Parathyroid adenoma (tissue), 2 donors: ENCODE results near the gene S1PR2.
A peak's percentile ranks its signal among the peaks of the same experiment; 100 is the strongest.

Experiments
- H2AFZ ChIP-seq: fragments of 300-600 bp; sonication (generic); one replicate; pipeline ENCODE4 v1.7.0; 2017; ENCODE audit warnings: antibody characterized with exemption, mild to moderate bottlenecking
- H3K27ac ChIP-seq: fragments of 300-600 bp; sonication (generic); one replicate; pipeline ENCODE4 v1.7.0; 2017
- H3K27me3 ChIP-seq: fragments of 300-600 bp; sonication (generic); one replicate; pipeline ENCODE4 v1.7.0; 2017; ENCODE audit warnings: low read length; ENCODE audit not compliant: control insufficient read depth, insufficient read depth
- H3K36me3 ChIP-seq: fragments of 300-600 bp; sonication (generic); one replicate; pipeline ENCODE4 v1.7.0; 2017; ENCODE audit warnings: low read length; ENCODE audit not compliant: control insufficient read depth, insufficient read depth
- H3K4me1 ChIP-seq: fragments of 300-600 bp; sonication (generic); one replicate; pipeline ENCODE4 v1.7.0; 2017; ENCODE audit warnings: control low read depth
- H3K4me2 ChIP-seq: fragments of 300-600 bp; sonication (generic); one replicate; pipeline ENCODE4 v1.7.0; 2017; ENCODE audit warnings: low read length
- H3K4me3 ChIP-seq: fragments of 300-600 bp; sonication (generic); one replicate; pipeline ENCODE4 v1.7.0; 2017; ENCODE audit warnings: low read depth, low read length
- H3K79me2 ChIP-seq: fragments of 300-600 bp; sonication (generic); one replicate; pipeline ENCODE4 v1.7.0; 2017; ENCODE audit warnings: control low read depth
- H3K9ac ChIP-seq: fragments of 300-600 bp; sonication (generic); one replicate; pipeline ENCODE4 v1.7.0; 2017; ENCODE audit warnings: mild to moderate bottlenecking
- H3K9me3 ChIP-seq: fragments of 300-600 bp; sonication (generic); one replicate; pipeline ENCODE4 v1.7.0; 2017; ENCODE audit warnings: low read length; ENCODE audit not compliant: control insufficient read depth
- CTCF ChIP-seq: fragments of 300-600 bp; sonication (generic); IDR thresholded peaks from one replicate; pipeline ENCODE4 v1.7.0; 2017; ENCODE audit warnings: antibody characterized with exemption, mild to moderate bottlenecking
- donor health status: primary hyperparathyroidism.

S1PR2 gene

GRCh38 chr19:10226376-10227025, 4.6 kb downstream of the S1PR2 start:
- H3K9ac ChIP-seq, result no peak overlapping the region
- no peaks in the 10 kb centered on the region for H3K36me3 ChIP-seq
- H2AFZ ChIP-seq, result no peak overlapping the region
- no peaks in the 10 kb centered on the region for H3K79me2 ChIP-seq
- H3K4me2 ChIP-seq, result no peak overlapping the region
- H3K4me1 ChIP-seq, result peaks cover 8% of the 10 kb centered on the region
- TF ChIP-seq CTCF, result no peak
- H3K4me3 ChIP-seq, result no peak overlapping the region
- no peaks in the 10 kb centered on the region for H3K9me3 ChIP-seq
- H3K27me3 ChIP-seq, result no peaks in the 10 kb centered on the region
- peak overlapping the region; percentile 32 for H3K27ac ChIP-seq

DNA sequence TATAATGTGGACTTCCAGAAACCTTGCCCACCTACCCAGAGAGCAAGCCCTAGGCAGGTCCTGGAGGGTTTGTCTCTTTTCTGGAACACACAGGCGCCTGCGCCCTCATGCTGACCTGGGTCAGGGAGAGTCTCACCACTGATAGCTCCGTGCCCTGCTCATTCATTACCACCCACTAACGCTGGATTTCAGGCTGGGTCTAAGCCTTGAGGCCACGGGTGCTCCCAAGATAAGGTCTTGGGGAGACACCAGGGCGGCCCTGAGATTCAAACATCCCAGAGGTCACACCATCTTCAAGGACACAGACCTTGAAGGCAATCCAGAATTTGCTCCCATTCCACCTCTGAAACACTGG, 5.1 kb downstream of the S1PR2 start:
- Histone ChIP-seq H3K36me3 (no peaks in the 10 kb centered on the region), H3K9me3 (no peaks in the 10 kb centered on the region), H3K4me2 (no peak overlapping the region), H3K27ac (peak overlapping the region; percentile 32), H3K27me3 (no peaks in the 10 kb centered on the region), H3K79me2 (no peaks in the 10 kb centered on the region), H3K4me3 (no peak overlapping the region), H3K9ac (no peak overlapping the region), H3K4me1 (peaks cover 8% of the 10 kb centered on the region), H2AFZ (no peak overlapping the region)
- no peak for TF ChIP-seq CTCF

DNA sequence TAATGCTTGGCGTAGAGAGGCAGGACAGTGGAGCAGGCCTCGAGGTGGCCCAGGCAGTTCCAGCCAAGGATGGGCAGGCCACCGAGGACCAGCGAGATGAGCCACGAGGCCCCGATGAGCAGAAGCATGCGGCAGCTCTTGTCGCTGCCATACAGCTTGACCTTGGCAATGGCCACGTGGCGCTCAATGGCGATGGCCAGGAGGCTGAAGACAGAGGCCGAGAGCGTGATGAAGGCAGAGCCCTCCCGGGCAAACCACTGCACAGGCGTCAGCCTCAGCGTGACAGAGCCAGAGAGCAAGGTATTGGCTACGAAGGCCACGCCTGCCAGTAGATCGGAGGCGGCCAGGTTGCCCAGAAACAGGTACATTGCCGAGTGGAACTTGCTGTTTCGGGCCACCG, 6.8 kb downstream of the S1PR2 start:
- Histone ChIP-seq H2AFZ (no peak overlapping the region), H3K4me2 (no peak overlapping the region), H3K4me3 (no peak overlapping the region), H3K9me3 (no peaks in the 10 kb centered on the region), H3K27me3 (no peaks in the 10 kb centered on the region), H3K79me2 (no peaks in the 10 kb centered on the region), H3K9ac (no peak overlapping the region), H3K4me1 (no peaks in the 10 kb centered on the region), H3K36me3 (no peaks in the 10 kb centered on the region), H3K27ac (no peak overlapping the region)
- no peak for TF ChIP-seq CTCF

GRCh38 chr19:10223488-10224213, 7.5 kb downstream of the S1PR2 start:
- Histone ChIP-seq H3K36me3 (no peaks in the 10 kb centered on the region), H3K4me1 (no peaks in the 10 kb centered on the region), H3K27me3 (no peaks in the 10 kb centered on the region), H3K79me2 (no peaks in the 10 kb centered on the region), H3K4me3 (no peak overlapping the region), H3K9me3 (no peaks in the 10 kb centered on the region), H3K4me2 (no peak overlapping the region), H3K9ac (no peak overlapping the region), H2AFZ (no peak overlapping the region), H3K27ac (no peak overlapping the region)
- no peak for TF ChIP-seq CTCF
